ENCODE data around the gene ST3GAL5. TPM values are rescaled to one million over a fixed set of nuclear protein-coding genes. Genes with fewer than 3 reads are reported as not detected.

ST3GAL5 gene
- total RNA-seq, 2 experiments from 2014 or later: 21.1 to 21.5 TPM

GRCh38 chr2:85847051-85847588, 41.7 kb downstream of the ST3GAL5 start:
- intact Hi-C loops (cut with micrococcal nuclease): no loop called here
- peak overlapping the region; percentile 5 for H3K27ac Mint-ChIP-seq
- H3K9me3 Mint-ChIP-seq: peaks cover 3% of the 10 kb centered on the region
- H3K36me3 Mint-ChIP-seq (ENCODE audit: low read depth): peaks cover 43% of the 10 kb centered on the region
- peaks cover 28% of the 10 kb centered on the region for H3K4me1 Mint-ChIP-seq (ENCODE audit: low read depth)
- TF ChIP-seq CTCF (IDR thresholded peaks at IDR 0.05): no peak
- H3K4me3 Mint-ChIP-seq: no peak overlapping the region
- H3K27me3 Mint-ChIP-seq: no peaks in the 10 kb centered on the region
- ChIA-PET CTCF (no interaction called here), POLR2A (no interaction called here)
- DNase-seq (no peak), ATAC-seq (no peak)

- ATAC-seq: no peak
These were observed 42.4 kb downstream of the ST3GAL5 start for GRCh38 chr2:85846411-85846810.

GRCh38 chr2:85844486-85844885, 44.3 kb downstream of the ST3GAL5 start:
- ChIA-PET CTCF (interaction anchor here (1.1 to 1.7 kb wide), 6 partner anchors 14 to 244 kb away, joined by 3 to 6 read pairs (median 4); no protein-coding TSS in a partner anchor), POLR2A (no interaction called here)
- peaks cover 39% of the 10 kb centered on the region for H3K36me3 Mint-ChIP-seq (ENCODE audit: low read depth)
- peaks cover 24% of the 10 kb centered on the region for H3K4me1 Mint-ChIP-seq (ENCODE audit: low read depth)
- no peaks in the 10 kb centered on the region for H3K27me3 Mint-ChIP-seq
- ATAC-seq (no peak), DNase-seq (no peak)
- no peak overlapping the region for H3K27ac Mint-ChIP-seq
- no peak overlapping the region for H3K4me3 Mint-ChIP-seq
- no peak for TF ChIP-seq CTCF (IDR thresholded peaks at IDR 0.05)
- H3K9me3 Mint-ChIP-seq: peaks cover 3% of the 10 kb centered on the region
- intact Hi-C loops (cut with micrococcal nuclease): no loop called here

More at GRCh38 chr2:85846411-85846810, 42.4 kb downstream of the ST3GAL5 start:
- ChIA-PET CTCF (no interaction called here), POLR2A (no interaction called here)
- Mint-ChIP-seq H3K27ac (no peak overlapping the region), H3K36me3 (ENCODE audit: low read depth) (peaks cover 44% of the 10 kb centered on the region), H3K4me1 (ENCODE audit: low read depth) (peaks cover 28% of the 10 kb centered on the region), H3K4me3 (no peak overlapping the region), H3K9me3 (peaks cover 3% of the 10 kb centered on the region), H3K27me3 (no peaks in the 10 kb centered on the region)
- intact Hi-C loops (cut with micrococcal nuclease): no loop called here
- no peak for DNase-seq
- no peak for TF ChIP-seq CTCF (IDR thresholded peaks at IDR 0.05)

- intact Hi-C loops (cut with micrococcal nuclease): no loop called here
- no peaks in the 10 kb centered on the region for H3K27me3 Mint-ChIP-seq
- ATAC-seq: peak; percentile 56
- DNase-seq: peak; percentile 58
- H3K9me3 Mint-ChIP-seq: peaks cover 3% of the 10 kb centered on the region
- TF ChIP-seq CTCF (IDR thresholded peaks at IDR 0.05): peak; percentile 74
- CTCF ChIA-PET: interaction anchor here (0.8 to 1.7 kb wide), 4 partner anchors 10 to 44 kb away, joined by 3 to 8 read pairs (median 4); no protein-coding TSS in a partner anchor
- H3K4me3 Mint-ChIP-seq: no peak overlapping the region
- POLR2A ChIA-PET: no interaction called here
- H3K27ac Mint-ChIP-seq: no peak overlapping the region
- peaks cover 41% of the 10 kb centered on the region for H3K36me3 Mint-ChIP-seq (ENCODE audit: low read depth)
- peaks cover 25% of the 10 kb centered on the region for H3K4me1 Mint-ChIP-seq (ENCODE audit: low read depth)
These were observed 45.2 kb downstream of the ST3GAL5 start for GRCh38 chr2:85843543-85843942.

- no peaks in the 10 kb centered on the region for H3K27me3 Mint-ChIP-seq
- DNase-seq (peak; percentile 50), ATAC-seq (peak; percentile 89)
- TF ChIP-seq CTCF (IDR thresholded peaks at IDR 0.05): no peak
- peak overlapping the region; percentile 44 for H3K27ac Mint-ChIP-seq
- ChIA-PET POLR2A (interaction anchor here (0.8 to 1.5 kb wide), 3 partner anchors 8 to 14 kb away, joined by 3 to 6 read pairs (median 4); no protein-coding TSS in a partner anchor), CTCF (interaction anchor here (0.7 to 5.0 kb wide), 5 partner anchors 10 to 237 kb away, joined by 3 to 22 read pairs (median 3); partner anchors contain the start of gene ST3GAL5)
- H3K9me3 Mint-ChIP-seq: peaks cover 3% of the 10 kb centered on the region
- H3K4me1 Mint-ChIP-seq (ENCODE audit: low read depth): peaks cover 19% of the 10 kb centered on the region
- intact Hi-C loops (cut with micrococcal nuclease): no loop called here
- peaks cover 32% of the 10 kb centered on the region for H3K36me3 Mint-ChIP-seq (ENCODE audit: low read depth)
- no peak overlapping the region for H3K4me3 Mint-ChIP-seq
These were observed 48.7 kb downstream of the ST3GAL5 start for GRCh38 chr2:85840091-85840490.
